C4-2B (cell line): Measurements from ENCODE around the gene USP25.

Experiments used
- H3K27ac ChIP-seq: fragments of 450-650 bp; 2 replicates; pipeline ENCODE4 v1.5.1; 2017
- CTCF ChIP-seq: fragments of 450-650 bp; conservative IDR thresholded peaks from 2 replicates; pipeline ENCODE4 v1.5.1; 2017; ENCODE audit warnings: mild to moderate bottlenecking
- ZFX ChIP-seq: fragments of 450-650 bp; IDR thresholded peaks from 2 replicates; pipeline ENCODE4 v1.6.1; 2017

Gene USP25

GRCh38 chr21:15768045-15768601, 38.3 kb downstream of the USP25 start:
- TF ChIP-seq ZFX: no peak
- no peak; the same call in 1 of the 2 replicates for TF ChIP-seq CTCF
- no peak overlapping the region for H3K27ac ChIP-seq

- TF ChIP-seq CTCF: no peak
- TF ChIP-seq ZFX: no peak
- no peak overlapping the region for H3K27ac ChIP-seq
Measured at GRCh38 chr21:15768853-15769252, 39.1 kb downstream of the USP25 start.

- no peak overlapping the region for H3K27ac ChIP-seq
- no peak for TF ChIP-seq CTCF
- TF ChIP-seq ZFX: no peak
Measured at GRCh38 chr21:15771311-15771710, 41.5 kb downstream of the USP25 start.

GRCh38 chr21:15772654-15773053, 42.9 kb downstream of the USP25 start:
- H3K27ac ChIP-seq: no peak overlapping the region
- TF ChIP-seq ZFX: no peak
- no peak for TF ChIP-seq CTCF

GRCh38 chr21:15774590-15774989, 44.8 kb downstream of the USP25 start:
- TF ChIP-seq ZFX (no peak), CTCF (no peak)
- H3K27ac ChIP-seq: no peak overlapping the region

GRCh38 chr21:15775291-15775690, 45.5 kb downstream of the USP25 start:
- H3K27ac ChIP-seq: no peak overlapping the region
- TF ChIP-seq CTCF (no peak), ZFX (no peak)

- no peak overlapping the region for H3K27ac ChIP-seq
- TF ChIP-seq CTCF (no peak), ZFX (no peak)
Measured at GRCh38 chr21:15775981-15776380, 46.2 kb downstream of the USP25 start.
